Islet of Langerhans (tissue), 1 donor: Measurements from ENCODE around the gene ATP8B1.
A peak's percentile ranks its signal among the peaks of the same experiment; 100 is the strongest.
"Not testable (repeated sequence)": the region's sequence is repeated elsewhere in the genome, so short reads cannot be mapped to it uniquely, and the experiment has no call there.

Source experiments
- FAIRE-seq: peaks from one replicate; lab custom pipeline; 2011; peaks lifted over from hg19 to GRCh38; lab: Jason Lieb, UNC

ATP8B1 gene

GRCh38 chr18:57719211-57719935, 83.7 kb downstream of the ATP8B1 start:
- FAIRE-seq, result not testable (repeated sequence)

GRCh38 chr18:57716549-57716948, 86.6 kb downstream of the ATP8B1 start:
- FAIRE-seq, result no peak

GRCh38 chr18:57715671-57716070, 87.4 kb downstream of the ATP8B1 start:
- FAIRE-seq, result no peak

- FAIRE-seq, result peak; percentile 51
Observed at GRCh38 chr18:57715073-57715472, 88.0 kb downstream of the ATP8B1 start.

DNA sequence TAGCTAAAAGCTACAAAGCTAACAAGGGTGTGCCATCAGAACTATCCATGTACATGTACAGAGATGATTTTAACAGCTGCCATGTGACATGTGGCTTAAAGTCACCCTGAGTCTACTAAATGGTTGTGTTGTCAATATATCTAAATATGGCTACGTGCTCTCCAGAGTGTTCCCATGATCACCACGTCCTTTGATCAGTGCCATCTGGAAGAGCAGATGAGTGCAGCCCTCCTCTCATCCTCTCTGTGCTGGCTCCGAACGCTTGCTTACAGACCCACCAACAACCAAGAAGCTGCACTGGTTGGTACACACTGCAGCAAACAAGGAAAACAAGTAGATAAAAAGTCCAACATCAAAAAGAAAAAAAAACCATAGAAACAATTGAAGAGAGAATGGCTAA, 92.9 kb downstream of the ATP8B1 start:
- no peak for FAIRE-seq

DNA sequence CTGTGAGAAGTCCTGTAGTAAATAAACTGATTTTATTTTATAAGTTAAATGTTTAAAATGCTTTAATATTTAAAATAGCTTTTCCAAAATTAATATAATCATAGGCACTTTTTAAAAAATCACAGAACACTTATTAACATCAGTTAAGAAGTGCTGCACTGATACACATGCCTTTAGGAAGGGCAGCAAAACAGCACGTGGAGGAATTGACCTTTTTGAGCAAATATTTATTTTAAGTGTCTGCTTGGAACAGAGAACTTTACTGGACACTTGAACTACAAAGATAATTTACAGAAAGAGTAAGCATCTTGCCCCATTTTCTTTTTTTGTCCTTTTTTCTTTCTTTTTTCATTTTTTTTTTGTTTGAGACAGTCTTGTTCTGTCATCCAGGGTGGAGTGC, 93.8 kb downstream of the ATP8B1 start:
- no peak for FAIRE-seq

GRCh38 chr18:57708288-57708687, 94.8 kb downstream of the ATP8B1 start:
- no peak for FAIRE-seq

GRCh38 chr18:57705832-57706595, 97.1 kb downstream of the ATP8B1 start:
- FAIRE-seq, result no peak

DNA sequence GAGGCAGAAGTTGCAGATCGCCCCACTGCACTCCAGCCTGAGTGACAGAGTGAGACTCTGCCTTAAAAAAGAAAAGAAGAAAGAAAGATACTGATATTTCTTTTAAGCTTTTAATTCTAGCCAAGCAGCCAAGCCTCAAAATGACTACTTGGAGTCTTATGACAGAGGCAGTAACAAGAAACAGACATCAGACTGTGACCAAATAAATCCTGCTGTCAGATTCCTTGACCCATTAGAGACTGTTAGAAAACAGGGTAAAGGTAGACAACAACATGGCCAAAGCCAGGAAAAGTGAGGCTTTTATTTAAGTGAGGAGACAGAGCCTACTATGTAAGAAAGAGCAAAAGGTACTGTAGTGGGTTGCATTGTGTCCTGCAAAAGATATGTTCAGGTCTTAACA, 98.1 kb downstream of the ATP8B1 start:
- no peak for FAIRE-seq

DNA sequence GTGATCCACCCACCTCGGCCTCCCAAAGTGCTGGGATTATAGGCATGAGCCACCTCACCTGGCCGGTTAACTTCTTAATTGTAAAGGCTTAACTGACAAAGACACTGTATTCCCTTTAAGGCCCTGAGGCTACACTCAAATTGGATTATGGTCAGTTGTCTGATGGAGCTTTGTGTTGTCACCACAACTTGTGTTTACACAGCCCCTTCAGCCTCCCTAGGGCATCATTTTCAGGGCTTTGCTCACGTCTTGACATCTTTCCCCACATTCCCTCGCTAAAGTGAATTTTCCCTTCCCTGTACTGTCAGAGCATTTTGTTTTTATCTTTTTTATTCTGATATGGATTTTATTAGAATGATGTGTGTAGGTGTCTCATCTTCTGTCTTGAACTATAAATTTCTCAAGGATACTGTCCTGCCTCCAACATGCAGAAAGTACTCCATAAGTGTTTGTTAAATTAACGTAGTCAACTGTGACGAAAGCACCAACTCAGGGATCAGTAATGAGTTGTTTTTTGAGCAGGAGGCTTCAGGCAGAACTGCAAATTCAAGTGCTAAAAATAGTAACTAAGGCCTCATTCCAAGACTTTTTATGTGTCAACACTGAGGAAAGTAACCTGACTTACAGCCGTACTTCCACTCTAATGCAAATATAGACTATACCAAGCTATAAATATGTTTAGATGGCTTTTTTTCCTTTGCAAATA, 104.4 kb downstream of the ATP8B1 start:
- no peak for FAIRE-seq

GRCh38 chr18:57697426-57697825, 105.7 kb downstream of the ATP8B1 start:
- FAIRE-seq, result no peak

DNA sequence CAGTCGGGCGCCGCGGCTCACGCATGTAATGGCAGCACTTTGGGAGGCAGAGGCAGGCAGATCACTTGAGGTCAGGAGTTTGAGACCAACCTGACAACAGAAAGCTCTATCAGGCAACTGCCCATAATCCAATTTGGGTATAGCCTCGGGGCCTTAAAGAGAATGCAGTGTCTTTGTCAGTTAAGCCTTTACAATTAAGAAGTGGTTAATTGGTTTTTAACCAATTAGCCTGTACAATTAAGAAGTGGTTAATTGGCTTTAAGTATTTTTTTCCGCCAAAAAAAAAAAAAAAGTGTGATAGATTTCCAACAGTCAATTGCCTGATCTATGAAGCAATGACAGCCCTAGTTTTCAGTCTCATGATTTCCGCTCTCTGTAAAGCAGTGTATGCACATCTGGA, 106.8 kb downstream of the ATP8B1 start:
- FAIRE-seq, result no peak

GRCh38 chr18:57691363-57691762, 111.8 kb downstream of the ATP8B1 start:
- FAIRE-seq, result no peak

DNA sequence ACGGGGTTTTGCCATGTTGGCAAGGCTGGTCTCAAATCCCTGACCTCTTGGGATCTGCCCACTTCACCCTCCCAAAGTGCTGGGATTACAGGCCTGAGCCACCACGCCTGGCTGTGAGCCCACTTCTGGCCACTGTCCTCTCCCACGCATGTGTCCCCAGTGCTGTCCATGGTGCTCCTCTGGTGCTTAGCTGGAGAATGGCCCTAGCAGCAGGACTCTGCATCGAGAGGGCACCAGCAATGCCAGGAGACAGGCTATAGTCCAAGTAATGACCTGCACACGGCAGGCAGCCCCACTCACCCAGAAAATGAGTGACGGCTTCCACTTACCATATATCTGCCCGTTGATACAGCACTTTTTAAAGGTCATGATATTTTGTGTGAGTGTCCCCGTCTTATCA, 115.1 kb downstream of the ATP8B1 start:
- FAIRE-seq, result no peak

DNA sequence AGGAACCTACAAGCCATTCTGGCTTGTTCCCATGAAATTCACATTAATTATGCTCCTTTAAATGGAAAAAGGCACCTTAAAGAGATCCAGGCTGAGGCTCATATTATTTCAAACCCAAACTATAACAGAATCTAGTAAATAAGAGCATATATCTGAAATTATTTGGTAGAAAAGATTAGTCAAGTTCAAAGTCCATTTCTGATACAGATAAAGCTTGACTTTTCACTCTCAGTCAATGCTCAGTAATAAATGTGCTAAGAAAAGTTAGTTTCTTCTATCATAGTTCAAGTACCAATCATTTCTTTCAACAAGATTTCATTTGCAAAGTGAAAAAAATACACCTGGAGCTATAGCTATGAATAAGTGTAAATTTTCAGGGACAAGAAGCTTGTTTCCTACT, 119.6 kb downstream of the ATP8B1 start:
- no peak for FAIRE-seq

- no peak for FAIRE-seq
Observed at GRCh38 chr18:57677262-57678211, 125.6 kb downstream of the ATP8B1 start.

DNA sequence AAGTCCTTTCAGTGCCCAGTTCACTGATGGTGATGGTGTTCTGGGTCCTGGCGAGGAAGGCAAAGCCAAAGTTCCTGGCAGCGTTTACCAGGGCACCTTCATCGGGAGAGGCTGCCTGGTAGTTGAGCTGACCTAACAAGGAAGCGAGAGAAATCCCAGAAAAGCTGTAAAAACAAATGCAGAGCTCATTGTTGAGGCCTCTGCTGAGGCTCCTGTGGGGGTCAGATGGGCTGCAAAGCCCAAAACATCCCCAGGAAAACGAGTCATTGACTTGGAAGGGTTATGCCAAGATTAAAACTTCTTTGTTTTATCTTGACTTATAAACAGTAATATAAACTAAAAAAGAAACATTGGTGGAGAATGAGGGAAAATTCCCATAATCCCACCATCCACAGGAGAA, 128.2 kb downstream of the ATP8B1 start:
- FAIRE-seq, result no peak

DNA sequence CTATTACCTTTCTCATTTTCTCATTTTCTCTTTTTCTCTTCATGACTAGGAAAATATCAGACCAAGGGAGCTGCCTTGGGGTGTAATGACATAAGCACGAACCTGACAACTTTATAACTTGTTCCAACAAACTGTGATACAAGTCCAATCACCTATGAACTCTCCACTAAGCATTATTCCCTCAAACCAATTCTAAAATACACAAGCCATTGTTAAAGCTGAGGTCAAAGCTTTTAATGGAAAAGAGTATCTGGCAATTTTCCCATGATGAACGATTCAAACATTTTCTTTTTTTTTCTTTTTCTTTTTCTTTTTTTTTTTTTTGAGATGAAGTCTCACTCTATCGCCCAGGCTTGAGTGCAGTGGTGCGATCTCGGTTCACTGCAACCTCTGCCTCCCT, 133.1 kb downstream of the ATP8B1 start:
- no peak for FAIRE-seq

- FAIRE-seq, result no peak
Observed at GRCh38 chr18:57668021-57668420, 135.1 kb downstream of the ATP8B1 start.

DNA sequence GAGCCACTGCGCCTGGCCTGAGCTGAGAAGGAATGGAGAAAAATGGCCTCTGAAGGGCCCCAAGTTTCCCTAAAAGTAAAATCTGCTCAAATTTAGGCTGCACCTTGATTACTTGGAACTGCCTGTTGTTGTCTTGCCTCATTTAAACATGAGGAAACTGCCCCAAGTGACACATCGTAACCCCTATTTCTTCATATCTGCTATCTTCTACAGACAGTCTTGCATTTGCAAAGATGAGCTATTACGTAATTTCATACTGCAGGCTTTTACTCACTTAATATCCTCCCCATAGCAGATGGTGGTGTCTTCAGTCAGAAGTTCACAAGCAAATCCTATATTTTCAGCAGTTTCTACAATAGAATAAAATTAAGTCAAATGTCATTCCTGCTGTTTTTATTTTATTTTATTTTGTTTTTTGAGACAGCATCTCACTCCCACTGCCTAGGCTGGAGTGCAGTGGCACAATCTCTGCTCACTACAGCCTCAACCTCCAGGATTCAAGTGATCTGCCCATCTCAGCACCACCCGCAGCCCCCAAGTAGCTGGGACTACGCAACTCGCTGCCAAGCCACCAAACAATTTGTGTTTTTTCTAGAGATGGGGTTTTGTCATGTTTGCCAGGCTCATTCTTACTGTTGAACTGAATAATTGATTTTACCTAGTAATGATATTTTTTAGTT, 136.2 kb downstream of the ATP8B1 start:
- no peak for FAIRE-seq

DNA sequence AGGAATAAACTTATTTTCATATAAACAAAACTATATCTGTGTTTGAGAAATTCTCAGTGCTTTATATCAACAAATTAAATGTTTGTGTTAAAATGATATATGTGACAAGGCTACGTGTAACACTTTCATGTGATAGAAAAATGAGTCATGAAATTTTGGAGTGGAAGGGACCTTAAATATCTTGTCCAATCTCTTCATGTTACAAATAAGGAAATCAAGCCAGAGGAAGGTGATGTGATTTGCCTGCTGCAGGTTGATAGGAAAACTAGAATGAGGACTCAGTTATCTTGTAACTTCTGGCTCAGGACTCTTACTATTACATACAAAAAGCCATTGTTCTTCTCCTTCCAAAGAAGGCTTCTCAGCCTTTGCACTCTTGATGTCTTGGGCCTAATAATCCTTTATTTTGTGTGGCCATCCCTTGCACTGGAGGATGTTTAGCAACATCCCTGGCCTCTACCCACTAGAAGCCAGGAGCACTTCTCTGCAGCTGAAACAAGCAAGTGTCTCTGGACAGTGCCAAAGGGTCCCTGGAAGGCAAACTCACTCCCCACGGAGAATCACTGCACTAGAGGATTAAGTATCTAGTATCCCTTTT, 138.4 kb downstream of the ATP8B1 start:
- no peak for FAIRE-seq
